Measurements from ENCODE around the gene AVEN. TPM values are rescaled to one million over a fixed set of nuclear protein-coding genes. Genes with fewer than 3 reads are reported as not detected.

Gene AVEN
- total and polyA plus RNA-seq, 2 of the 13 experiments (the other 11 are each of a cell fraction or from before 2014, with no cell fraction given), result 4.4 to 17.5 TPM

GRCh38 chr15:33882921-33883320 lies 156.1 kb downstream of the AVEN start (continued):
- TF ChIP-seq, protein P1, sequence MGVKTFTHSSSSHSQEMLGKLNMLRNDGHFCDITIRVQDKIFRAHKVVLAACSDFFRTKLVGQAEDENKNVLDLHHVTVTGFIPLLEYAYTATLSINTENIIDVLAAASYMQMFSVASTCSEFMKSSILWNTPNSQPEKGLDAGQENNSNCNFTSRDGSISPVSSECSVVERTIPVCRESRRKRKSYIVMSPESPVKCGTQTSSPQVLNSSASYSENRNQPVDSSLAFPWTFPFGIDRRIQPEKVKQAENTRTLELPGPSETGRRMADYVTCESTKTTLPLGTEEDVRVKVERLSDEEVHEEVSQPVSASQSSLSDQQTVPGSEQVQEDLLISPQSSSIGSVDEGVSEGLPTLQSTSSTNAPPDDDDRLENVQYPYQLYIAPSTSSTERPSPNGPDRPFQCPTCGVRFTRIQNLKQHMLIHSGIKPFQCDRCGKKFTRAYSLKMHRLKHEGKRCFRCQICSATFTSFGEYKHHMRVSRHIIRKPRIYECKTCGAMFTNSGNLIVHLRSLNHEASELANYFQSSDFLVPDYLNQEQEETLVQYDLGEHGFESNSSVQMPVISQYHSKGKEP (CRISPR knock-in tag; IDR thresholded peaks at IDR 0.05), result no peak
- TF ChIP-seq HNF4A (CRISPR knock-in tag; IDR thresholded peaks at IDR 0.05) (no peak), SCMH1 (CRISPR knock-in tag; IDR thresholded peaks at IDR 0.05; ENCODE audit: borderline replicate concordance) (no peak), XRCC5 (optimal IDR thresholded peaks at IDR 0.05; ENCODE audit: low read length) (no peak)

DNA sequence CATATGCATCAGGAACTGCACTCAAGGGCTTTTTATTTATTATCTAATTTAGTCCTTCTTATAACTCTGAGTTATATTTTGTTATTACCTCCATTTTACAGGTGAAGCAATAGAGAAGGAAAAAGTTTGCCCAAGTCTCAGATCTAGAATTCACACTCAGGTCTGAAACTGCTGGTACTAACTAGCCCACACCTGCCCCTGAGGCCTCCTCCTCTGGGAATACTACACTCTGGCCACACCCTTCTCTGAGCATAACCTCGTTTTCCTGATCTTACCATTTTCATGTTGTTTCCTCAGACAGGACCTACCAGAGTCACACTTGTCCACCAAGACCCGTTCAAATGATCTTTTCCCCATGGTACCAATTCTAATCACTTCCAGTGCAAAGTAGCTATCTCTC lies 164.8 kb downstream of the AVEN start:
- H3K9ac ChIP-seq (ENCODE audit: insufficient read depth, low read depth, low read length), result no peak overlapping the region
- no TSS peak for BruUV-seq (replicated peaks)
- H3K27ac ChIP-seq (ENCODE audit: extremely low read length, insufficient read depth, low read length), result no peak overlapping the region
- intact Hi-C loops (cut with micrococcal nuclease; ENCODE audit: unreplicated experiment), result no loop called here
- ATAC-seq, result no peak
- no peak for FAIRE-seq
- POLR2A ChIA-PET, result no interaction called here
- H3K4me2 ChIP-seq (ENCODE audit: low read depth, low read length), result no peak overlapping the region
- CTCF ChIA-PET (ENCODE audit: low intra/inter-chr PET ratio, low total read pairs), result no interaction called here
- no peaks in the 10 kb centered on the region for H3K27me3 ChIP-seq (ENCODE audit: control insufficient read depth in 1 of 2, insufficient read depth in 2 of 2, low read length in 2 of 2)
- no peaks in the 10 kb centered on the region for H3K79me2 ChIP-seq (ENCODE audit: insufficient read depth, low read length)
- in situ Hi-C loops (cut with HindIII; ENCODE audit: extremely low pct_ligation_motif_present, low pct_unique_long_range_greater_than_20kb), result no loop called here
- no peaks in the 10 kb centered on the region for H3K9me3 ChIP-seq (ENCODE audit: low read length)
- no peaks in the 10 kb centered on the region for H3K36me3 ChIP-seq (replicated peaks in 1 of 2; ENCODE audit: control insufficient read depth in 1 of 2, insufficient read depth in 2 of 2, low read length in 2 of 2)
- H3K4me3 ChIP-seq (replicated peaks in 1 of 3; ENCODE audit: insufficient read depth in 1 of 3, low read depth in 2 of 3, low read length in 3 of 3), result no peak overlapping the region
- no peak for DNase-seq (ENCODE audit: low spot score)
- no peaks in the 10 kb centered on the region for H3K4me1 ChIP-seq (ENCODE audit: insufficient read depth, low read length)
- 81% methylated on average over 2 of the region's 2 CpGs for whole genome bisulfite sequencing (ENCODE audit: low lambda C conversion rate)
- H2AFZ ChIP-seq (ENCODE audit: low read length), result no peak overlapping the region
- no peaks in the 10 kb centered on the region for H4K20me1 ChIP-seq (ENCODE audit: insufficient read depth, low read length)
- no peak for TF ChIP-seq DMTF1 (CRISPR knock-in tag; IDR thresholded peaks at IDR 0.05)
- TF ChIP-seq XBP1 (CRISPR knock-in tag; IDR thresholded peaks at IDR 0.05), result no peak
- no peak for TF ChIP-seq NR3C1 (CRISPR knock-in tag; IDR thresholded peaks at IDR 0.05)
- TF ChIP-seq ZSCAN25 (CRISPR knock-in tag; IDR thresholded peaks at IDR 0.05), result no peak
- TF ChIP-seq KIAA2018 (CRISPR knock-in tag; IDR thresholded peaks at IDR 0.05; ENCODE audit: borderline replicate concordance), result no peak
- TF ChIP-seq CBX5 (CRISPR knock-in tag; IDR thresholded peaks at IDR 0.05; ENCODE audit: borderline replicate concordance), result no peak
- no peak for TF ChIP-seq ELF4 (CRISPR knock-in tag; IDR thresholded peaks at IDR 0.05; ENCODE audit: borderline replicate concordance)
- TF ChIP-seq ATM (IDR thresholded peaks at IDR 0.05; ENCODE audit: borderline replicate concordance), result no peak

All from HepG2 (cell line).